Measurements from ENCODE around the gene PXDN.
"Not testable (repeated sequence)": the region's sequence is repeated elsewhere in the genome, so short reads cannot be mapped to it uniquely, and the experiment has no call there.

The PXDN gene

DNA sequence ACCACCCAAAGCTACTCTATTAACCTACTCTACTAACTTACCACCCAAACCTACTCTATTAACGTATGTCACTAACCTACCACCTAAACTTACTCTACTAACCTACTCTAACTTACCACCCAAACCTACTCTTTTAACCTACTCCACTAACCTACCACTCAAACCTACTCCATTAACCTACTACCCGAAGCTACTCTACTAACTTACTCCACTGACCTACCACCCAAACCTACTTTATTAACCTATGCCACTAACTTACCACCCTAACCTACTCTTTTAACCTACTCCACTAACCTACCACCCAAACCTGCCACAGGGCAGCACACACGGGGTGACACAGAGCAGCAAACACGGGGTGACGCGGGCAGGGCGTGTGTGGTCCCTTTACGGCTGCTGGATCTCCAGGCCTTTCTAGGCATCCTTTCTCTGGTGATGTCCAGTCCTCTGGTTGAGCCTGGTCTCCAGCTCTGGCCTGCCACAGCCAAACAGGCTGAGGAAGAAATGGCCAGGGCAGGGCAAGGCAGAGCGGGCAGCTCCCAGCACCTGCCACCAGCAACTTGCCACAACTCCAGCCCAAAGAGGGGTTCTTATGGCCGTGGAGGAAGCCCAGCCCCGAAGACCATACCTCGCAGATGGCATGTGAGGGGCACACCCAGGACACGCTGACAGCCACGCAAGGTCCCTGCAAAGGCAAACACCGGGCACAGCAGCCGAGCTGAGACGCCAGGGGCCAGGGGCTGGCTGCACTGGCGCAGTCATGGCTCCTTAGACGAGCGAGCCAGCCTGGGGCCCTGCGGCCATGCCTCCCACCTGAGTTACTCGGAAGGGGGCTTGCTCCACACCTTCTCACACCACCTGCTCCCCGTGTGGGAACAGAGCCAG lies 25.7 kb downstream of the PXDN start:
- no peak for DNase-seq

DNA sequence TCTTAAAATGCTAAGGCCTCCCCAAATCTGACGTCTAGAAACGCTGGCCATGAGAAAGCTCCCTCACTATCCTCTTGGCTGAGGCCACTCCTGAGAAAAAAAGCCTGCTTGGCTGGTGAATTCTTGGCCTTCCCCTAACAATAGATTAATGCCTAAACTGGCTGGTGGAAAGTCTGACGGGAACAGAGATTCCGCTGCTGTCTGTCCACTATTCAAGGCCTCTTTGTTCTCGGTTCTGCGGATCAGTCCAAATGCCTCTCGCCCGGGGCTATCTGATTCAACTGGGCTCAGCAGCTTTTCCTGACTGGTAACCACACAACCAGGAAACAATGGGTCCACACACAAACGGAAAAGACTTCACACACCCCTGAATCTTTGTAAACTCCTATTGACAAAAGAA lies 27.2 kb downstream of the PXDN start:
- DNase-seq: no peak

DNA sequence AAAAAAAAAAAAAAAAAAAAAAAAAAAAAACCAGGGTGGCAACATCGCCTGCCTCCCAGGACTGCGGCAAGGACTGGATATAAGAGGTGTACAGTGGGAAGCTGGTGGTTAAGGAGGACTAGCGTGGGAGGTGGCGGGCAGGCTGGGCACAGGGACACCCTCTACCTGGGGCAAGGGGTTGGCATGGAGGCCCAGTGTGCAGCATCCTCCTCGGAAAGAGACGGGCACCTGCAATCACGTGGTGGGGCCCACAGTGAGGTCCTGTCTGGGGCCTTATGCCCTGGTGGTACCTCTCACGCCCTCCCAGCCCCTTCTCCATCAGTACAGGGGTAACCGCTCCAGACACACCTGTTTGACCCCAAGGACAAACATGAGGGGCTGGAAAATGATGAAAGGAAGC lies 27.9 kb downstream of the PXDN start:
- DNase-seq: no peak

DNA sequence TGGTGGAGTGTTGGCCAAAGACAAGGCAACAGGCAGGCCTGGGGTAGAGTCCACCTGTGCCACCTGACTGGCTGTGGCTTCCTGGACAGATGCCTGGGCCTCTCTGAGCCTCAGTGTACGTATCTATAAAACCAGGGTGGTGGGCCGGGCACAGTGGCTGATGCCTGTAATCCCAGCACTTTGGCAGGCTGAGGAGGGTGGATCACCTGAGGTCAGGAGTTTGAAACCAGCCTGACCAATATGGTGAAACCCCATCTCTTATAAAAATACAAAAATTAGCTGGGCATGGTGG lies 28.4 kb downstream of the PXDN start:
- DNase-seq: not testable (repeated sequence)

DNA sequence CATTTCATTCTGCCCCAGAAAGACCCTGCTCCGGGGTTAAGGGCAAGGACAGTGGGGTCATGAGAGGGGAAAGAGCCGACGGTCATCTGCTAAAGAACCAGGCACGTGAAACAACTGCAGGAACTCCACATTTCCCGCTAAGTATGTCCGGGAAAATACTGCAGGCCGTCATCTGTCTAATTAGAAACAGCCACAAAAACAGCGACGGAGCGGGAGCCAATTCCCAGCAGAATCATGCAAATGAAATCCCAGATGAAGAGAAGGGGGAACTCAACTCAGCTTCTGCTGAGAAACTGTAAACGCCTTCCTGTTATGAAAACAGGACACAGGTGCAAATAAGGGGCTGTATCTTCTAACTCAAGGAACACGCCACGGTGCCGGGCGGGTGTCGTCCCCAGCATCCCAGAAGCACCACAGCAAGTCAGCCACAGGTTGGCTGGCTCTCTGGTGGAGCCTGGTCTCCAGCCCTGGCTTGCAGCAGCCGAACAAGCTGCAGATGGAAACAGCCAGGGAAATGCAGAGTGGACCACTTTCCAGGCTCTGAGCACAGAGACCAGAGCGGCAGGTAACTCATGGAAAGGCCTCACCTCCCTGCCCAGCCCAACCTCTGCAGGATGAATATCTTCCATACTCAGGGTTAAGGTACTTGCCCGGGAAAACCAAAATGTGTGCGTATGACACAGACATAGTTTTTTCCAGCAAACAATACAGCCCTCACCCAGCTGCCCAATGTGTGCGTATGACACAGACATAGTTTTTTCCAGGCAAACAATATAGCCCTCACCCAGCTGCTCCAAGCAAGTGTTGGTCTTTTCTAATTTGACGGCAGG lies 28.9 kb downstream of the PXDN start:
- DNase-seq: no peak

DNA sequence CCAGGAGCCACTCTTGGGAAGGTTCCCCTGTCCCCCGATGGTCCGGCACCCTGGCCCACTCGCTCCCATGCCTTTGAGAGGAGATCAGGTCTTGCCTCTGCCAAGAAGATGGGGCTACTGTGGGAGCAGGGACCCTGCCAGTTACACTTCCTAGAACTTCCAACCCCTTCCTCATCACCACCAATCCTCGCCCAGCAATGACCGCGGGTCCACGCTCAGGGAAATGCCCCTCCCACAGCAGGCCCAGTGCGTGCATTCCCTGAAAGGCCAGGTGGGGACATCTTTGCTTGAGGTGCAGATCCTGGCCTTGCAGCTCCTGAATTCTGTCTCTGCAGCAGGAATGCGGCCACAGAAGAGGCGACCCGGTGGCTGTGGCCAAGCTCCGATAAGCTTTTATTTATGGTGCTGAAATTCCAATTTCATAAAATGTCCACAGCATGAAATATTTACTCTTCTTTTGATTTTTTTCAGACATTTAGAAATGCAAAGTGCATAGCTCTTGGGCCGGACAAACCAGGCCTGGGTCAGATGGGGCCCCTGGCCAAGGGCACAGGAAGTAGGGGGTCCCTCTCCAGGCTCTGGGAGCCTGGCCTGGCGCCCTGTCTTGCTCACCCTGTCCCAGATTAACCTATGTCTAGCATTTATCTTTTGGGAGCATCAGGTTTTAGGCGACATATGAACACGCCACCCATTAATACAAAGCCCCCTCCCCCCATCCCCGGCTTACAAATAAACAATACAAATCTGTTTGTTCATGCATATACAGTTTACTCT lies 29.8 kb downstream of the PXDN start:
- DNase-seq: no peak

DNA sequence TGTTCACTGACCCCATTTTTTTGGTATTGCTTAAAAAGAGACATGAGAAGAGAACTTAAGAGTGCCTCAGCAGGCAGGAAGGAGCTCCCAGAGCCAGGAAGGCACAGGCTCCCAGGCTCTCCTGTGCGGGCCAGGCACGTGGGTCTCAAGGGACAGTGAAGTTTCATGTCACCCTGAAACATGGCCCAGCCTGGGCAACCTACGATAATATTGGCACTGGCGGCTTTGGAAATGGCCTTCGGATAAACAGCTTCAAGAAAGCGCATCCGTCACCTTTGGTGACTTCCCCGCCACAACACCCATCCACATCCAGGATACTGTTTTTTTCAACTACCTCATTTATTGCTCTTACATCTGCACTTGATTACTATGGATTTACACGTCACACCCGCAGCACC lies 30.5 kb downstream of the PXDN start:
- no peak for DNase-seq

DNA sequence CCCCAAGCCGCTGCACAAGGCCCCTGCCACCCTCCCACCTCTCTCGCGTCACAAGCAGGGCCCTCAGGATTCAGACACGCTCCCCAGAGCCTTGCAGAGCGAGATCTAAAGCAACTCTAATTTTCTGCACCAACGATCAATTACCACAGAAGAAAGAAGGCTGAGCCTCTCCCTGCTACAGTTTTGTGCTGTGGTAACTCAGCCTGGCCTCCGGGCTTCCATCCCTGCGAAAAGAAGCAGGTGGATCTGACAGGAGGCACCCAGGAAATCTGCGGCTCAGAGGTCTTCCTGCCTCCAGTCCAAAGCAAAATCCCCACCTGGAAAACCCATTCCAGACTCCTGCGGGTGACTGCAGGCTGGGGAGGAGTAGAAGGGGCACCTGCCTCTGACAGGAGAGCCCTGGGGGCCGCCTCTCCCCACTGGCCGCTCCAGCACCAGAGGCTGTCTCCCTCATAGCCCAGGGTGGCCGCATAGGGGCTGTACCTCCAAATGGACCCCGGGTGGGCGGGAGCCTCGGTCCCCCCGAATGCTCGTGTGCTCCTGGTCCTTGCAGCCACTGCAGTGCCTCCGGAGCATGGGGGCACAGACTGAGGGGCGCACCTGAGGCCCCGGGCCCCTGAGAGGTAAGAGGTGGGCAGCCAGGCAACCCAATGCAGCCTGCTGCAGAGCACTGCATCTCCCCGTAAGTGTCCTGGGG lies 31.0 kb downstream of the PXDN start:
- no peak for DNase-seq

DNA sequence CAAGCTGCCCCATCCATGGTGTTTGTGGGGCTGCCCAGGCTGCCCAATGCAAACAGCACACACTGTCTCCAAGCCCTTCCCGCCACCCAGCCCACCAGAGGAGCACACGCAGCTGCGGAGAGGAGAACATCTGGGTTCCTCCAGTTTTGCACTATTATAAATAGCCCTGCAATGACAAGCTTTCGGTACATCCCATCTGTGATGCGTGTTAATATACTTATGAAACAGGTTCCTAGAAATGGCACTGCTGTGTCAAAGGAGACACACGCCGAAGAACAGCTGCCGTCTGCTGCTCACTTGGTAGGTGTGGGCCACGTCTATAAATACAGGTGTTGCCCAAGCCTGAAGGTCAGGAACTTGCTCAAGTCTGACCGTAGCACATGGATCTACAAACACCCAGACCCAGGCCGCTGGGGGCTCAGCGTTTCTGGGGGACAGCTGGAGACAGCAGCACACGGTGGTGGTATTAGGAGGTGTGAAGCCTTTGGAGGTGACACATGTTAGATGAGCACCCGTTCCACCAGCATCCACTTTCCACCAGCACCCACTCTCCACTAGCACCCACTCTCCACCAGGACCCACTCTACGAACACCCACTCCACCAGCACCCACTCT lies 34.3 kb downstream of the PXDN start:
- no peak for DNase-seq

DNA sequence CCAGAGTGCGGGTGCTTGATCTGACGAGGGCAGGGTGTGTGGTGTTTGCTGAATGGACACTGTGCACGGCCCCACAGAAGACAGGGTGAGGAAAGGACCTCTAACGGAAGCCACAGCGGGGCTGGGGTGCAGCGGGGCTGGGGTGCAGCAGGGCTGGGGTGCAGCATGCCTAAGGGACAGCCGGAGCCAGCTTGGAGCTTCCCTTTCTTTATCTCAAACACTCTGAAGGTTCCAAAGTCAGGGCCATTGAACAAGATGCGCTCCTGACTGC lies 35.0 kb downstream of the PXDN start:
- DNase-seq: no peak

DNA sequence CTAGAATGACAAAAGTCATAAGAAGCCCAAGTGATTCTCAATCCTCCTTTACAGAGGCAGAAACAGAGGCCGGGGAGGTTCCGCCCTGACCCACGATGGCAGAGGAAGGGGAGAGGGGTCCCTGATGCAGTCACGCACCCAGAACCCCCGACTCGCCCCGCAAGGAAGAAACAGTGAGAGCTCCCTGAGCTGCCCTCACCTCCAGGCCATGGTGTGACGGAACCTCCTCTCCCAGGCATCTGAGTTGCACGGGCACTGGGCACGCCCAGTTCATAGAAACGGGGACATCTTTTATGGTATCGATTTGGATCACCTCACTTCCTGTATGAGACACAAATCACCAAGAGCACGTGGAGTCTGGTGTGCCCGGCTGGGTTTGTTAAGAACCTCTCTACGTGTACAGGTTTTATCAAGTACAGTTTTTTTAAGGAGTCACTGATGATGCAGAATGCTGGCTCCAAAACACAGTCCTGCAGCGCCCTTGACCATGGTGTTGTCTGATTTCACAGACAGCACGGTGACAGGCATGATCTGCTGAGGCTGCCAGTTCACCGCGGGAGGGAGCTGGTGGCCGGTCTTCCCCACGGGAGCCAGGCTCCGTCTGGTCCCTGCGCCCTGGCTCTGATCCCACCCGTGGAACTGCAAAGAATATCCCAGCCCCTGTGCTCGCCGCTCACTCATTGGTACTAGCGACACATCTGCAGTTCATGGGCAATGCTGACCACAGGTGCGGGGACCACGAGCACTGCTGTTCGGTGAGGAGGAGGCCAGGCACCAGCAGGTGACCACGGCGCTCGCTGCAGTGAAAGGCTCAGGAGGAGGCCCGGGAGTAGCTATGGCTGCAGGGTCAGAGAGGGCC lies 35.6 kb downstream of the PXDN start:
- DNase-seq: no peak

DNA sequence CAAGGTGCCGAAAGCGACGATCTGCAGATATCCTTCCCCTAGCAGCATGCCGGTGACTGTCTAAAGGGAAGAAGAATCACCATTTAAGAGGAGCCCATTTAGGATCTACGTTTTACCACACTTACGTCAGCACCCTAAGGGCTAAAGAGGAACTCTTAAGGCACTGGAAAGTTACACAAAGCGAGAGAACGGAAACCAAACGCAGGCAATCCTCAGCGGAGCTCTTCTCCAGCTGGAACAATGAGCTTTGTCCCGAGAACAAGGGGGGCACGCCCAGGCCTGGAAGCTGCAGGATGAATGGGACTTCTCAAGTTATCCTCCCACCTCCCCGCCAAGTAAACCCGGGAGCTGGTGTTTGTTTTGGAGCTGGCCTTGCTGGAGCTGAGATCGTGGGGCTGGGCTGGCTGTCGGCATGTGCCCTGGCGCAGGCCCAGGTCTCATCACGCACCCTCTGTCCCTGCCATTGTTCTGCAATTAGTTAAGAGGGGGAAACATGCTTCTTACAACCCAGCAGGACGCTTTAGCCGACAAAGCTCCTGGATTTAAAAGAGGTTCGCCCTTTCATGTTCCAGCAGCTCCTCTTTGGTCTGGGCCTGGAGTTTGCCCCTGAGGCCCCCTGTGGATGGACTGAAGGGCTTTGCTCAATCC lies 36.4 kb downstream of the PXDN start:
- DNase-seq: no peak

DNA sequence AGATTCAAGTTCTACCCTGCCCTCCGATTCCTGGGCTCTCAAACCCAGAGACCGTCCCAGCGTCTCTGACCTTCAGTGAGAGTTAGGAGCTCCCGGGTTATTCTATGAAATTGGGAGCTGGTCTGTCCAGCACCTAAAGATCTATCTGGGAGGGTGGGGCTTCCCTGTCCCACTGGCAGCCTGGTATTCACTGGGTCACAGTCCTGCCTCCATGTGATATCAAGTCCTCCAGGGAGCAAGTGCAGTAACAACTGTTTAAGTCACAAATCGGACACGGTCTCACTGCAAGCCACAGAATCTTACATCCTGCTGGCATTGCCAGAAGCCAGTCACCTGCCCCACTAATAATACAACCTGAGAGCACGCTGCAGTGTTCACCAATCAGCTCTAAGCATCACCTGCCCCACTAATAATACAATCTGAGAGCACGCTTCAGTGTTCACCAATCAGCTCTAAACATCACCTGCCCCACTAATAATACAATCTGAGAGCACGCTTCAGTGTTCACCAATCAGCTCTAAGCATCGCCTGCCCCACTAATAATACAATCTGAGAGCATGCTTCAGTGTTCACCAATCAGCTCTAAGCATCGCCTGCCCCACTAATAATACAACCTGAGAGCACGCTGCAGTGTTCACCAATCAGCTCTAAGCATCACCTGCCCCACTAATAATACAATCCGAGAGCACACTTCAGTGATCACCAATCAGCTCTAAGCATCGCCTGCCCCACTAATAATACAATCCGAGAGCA lies 38.0 kb downstream of the PXDN start:
- not testable (repeated sequence) for DNase-seq

DNA sequence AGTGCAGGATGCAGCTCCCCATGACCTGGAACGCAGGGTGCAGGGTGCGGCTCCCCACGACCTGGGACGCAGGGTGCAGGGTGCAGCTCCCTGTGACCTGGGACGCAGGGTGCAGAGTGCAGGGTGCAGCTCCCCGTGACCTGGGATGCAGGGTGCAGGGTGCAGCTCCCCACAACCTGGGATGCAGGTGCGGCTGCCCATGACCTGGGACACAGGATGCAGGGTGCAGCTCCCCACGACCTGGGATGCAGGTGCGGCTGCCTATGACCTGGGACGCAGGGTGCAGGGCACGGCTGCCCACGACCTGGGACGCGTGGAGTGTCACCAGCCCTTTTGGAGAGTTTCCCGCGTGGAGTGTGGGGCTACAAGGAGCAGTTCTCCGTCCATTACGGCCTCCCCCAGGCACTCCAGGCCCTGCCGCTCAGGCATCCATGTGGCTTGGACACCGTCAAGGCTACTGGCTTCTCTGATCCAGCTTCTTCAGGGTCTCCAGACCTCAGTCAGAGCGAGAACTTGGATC lies 38.7 kb downstream of the PXDN start:
- DNase-seq: no peak

DNA sequence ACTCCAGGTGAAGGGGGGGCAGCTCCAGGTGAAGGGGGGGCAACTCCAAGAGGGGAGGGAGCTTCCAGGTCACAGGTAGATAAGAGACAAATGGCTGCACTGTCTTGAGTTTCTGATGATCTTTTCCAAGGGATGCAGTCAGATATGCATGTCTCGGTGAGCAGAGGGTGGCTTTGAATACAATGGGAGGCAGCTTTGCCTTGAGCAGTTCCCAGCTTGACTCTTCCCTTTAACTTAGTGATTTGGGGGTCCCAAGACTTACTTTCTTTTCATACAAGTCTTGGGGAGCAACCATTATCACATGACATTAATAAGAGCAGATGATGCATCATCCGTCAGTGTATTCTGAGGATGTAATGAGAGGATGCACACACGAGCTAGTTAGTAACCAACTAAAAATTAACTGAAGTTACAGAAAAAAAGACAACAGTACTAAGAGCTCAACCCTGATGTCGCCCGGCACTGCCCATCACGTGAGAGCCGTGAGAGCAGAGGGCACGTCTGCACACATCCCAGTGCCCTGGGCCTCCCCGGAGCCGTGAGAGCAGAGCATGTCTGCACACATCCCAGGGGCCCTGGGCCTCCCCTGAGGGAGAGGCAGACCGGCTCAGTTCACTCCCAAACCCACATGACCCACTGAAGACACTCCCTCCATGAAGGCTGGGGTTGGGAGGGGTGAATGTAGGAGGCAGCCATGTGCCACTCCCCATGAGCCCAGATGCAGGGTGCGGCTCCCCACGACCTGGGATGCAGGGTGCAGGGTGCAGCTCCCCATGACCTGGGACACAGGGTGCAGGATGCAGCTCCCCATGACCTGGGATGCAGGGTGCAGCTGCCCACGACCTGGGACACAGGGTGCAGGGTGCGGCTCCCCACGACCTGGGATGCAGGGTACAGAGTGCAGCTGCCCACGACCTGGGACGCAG lies 39.4 kb downstream of the PXDN start:
- DNase-seq: no peak

DNA sequence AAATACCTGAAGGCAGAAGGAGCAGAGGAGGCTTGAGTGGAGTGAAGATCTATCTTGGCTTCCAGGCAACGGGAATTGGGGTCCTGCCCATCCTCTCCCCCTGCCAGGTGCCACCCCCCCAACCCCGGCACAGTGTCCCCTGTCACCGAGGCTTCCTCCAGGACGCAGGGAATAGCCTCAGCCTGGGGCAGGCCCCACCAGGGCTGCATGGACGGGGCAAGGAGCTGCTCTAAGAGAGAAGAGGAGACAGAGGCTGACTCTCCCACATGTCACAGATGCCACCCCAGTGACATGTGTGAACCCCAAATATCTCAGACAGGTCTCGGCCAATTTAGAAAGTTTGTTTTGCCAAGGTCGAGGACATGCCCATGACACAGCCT lies 42.1 kb downstream of the PXDN start:
- DNase-seq: no peak

DNA sequence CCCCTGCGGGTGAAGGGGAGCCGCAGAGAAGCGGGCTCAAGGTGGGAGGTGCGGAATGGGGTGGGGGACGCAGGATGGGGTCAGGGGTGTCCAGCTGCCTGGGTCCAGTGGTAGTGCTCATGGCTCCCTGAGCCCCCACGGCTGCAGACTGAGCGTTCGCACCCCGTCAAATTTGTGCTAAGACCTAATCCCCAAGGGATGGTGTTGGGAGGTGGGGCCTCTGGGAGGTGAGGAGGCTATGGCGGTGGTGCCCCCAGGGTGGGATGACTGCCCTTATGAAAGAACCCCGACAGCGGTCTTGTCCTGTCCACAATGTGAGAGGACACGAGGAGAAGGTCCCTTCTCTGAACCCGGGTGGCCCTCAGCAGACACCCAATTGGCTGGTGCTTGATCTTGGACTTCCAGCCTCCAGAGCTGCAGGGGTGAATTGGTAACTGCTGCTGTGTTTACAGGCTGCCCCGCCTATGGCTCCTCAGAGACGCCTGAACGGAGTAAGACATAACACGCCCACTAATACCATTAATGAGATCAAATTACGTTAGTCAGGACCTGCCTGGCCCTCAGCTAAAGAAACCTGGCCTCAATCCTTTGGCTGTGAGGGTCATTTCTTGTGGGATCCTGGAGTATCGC lies 42.6 kb downstream of the PXDN start:
- no peak for DNase-seq

DNA sequence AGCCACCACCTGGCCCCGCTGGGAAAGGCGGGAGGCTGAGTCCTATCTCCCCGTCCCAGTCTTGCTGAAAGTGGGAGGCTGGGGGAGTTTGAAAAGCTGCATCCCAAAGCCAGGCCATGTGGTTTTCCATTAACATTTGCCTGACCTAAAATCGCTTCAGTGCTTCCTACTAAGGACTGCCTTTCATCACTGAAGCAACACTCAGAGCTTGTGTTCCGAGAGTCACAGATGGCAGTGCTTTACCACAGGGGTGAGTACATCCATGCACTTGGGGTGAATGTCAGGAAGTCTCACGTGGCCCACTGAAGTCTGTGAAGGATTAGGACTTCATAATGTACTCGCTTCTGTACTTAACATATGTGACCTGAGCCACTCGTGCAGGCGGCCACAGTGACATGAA lies 43.3 kb downstream of the PXDN start:
- DNase-seq: no peak

DNA sequence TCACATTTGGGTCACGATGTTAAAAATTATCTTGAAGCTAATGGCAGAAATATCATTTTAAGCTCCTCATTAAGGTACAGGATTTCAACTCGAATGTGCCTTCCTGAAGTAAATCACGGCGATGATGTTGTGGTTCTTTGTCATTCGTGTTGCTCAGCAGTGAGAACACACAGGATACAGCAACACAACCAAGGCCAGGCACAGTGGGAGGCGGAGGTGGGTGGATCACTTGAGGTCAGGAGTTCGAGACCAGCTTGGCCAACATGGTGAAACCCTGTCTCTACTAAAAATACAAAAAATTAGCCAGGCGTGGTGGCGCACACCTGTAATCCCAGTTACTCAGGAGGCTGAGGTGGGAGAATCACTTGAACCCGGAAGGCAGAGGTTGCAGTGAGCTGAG lies 43.9 kb downstream of the PXDN start:
- DNase-seq: not testable (repeated sequence)

Data from activated CD4-positive, alpha-beta T cell treated with anti-CD3 and anti-CD28 coated beads, Interleukin-2, Interleukin-6, amounts not matched to agents 100 ng/mL and 50 ng/mL, durations not matched to agents 16 hours and 8 hours (primary cell).